Fibroblast of villous mesenchyme (primary cell): ENCODE measurements around the gene PALLD. TPM values are rescaled to one million over a fixed set of nuclear protein-coding genes. Genes with fewer than 3 reads are reported as not detected.

Source experiments
- DNase-seq: peaks from one replicate; pipeline ENCODE4 v3.0.0-alpha.2; 2010; ENCODE audit warnings: low read depth
- H3K4me3 ChIP-seq: 2 replicates; pipeline ENCODE4 v1.5.1; 2011; ENCODE audit warnings: low read depth, mild to moderate bottlenecking, low read length
- CTCF ChIP-seq: IDR thresholded peaks from 2 replicates; pipeline ENCODE4 v1.5.1; 2012; ENCODE audit warnings: low read depth, mild to moderate bottlenecking, low read length; ENCODE audit not compliant: insufficient read depth
- total RNA-seq: library from RNA; depleted of rRNA; stranded (reverse); fragments of >200 nt; gene quantifications from 2 replicates; pipeline ENCODE4 v1.2.3, GENCODE V29; 2012

PALLD gene
- total RNA-seq, 1 donor = 188 TPM

GRCh38 chr4:168608771-168609170 lies 111.9 kb downstream of the PALLD start:
- H3K4me3 ChIP-seq = no peak overlapping the region
- no peak for DNase-seq
- no peak for TF ChIP-seq CTCF

GRCh38 chr4:168609369-168609768 lies 112.5 kb downstream of the PALLD start:
- no peak overlapping the region for H3K4me3 ChIP-seq
- TF ChIP-seq CTCF = no peak
- no peak for DNase-seq

- no peak for DNase-seq
- H3K4me3 ChIP-seq = no peak overlapping the region
- no peak for TF ChIP-seq CTCF
Observed at GRCh38 chr4:168610911-168611530, 114.2 kb downstream of the PALLD start.

GRCh38 chr4:168612450-168613135 lies 115.7 kb downstream of the PALLD start:
- H3K4me3 ChIP-seq = no peak overlapping the region
- DNase-seq = peak; percentile 73
- no peak for TF ChIP-seq CTCF

- H3K4me3 ChIP-seq = no peak overlapping the region
- DNase-seq = no peak
Observed at GRCh38 chr4:168613869-168614268, 117.0 kb downstream of the PALLD start.

GRCh38 chr4:168614281-168615057 lies 117.6 kb downstream of the PALLD start:
- no peak overlapping the region for H3K4me3 ChIP-seq
- no peak for TF ChIP-seq CTCF
- no peak for DNase-seq

More at GRCh38 chr4:168613869-168614268, 117.0 kb downstream of the PALLD start:
- no peak for TF ChIP-seq CTCF
